ENCODE data around the gene PLEKHG3. TPM values are rescaled to one million over a fixed set of nuclear protein-coding genes. Genes with fewer than 3 reads are reported as not detected.

Gene PLEKHG3
- total RNA-seq, 4 donors from 2014 or later, result 33.3 to 73.9 (median 63.1) TPM

GRCh38 chr14:64746298-64747250, 42.4 kb downstream of the PLEKHG3 start:
- peaks cover 0 to 75% (median 4%) of the 10 kb centered on the region in 3 donors for H3K36me3 ChIP-seq

DNA sequence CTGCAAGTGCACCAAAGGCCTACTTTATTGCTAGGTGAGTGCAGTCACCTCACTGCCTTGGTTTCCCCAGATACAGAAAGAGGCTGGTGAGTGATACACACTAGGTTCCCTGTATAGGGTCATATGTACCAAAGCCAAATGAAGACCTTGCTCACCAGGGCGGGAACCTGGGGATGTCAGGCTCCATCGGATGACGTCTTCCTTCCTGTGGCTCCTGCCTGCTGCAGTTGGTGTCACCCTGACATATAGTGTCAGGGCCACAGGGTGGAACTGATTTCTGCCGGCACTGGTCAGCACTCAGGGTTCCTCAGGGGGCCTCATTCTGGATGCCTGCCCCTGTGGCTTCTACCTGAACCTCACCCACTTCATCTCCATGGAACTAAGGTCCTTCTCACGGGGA, 43.1 kb downstream of the PLEKHG3 start:
- DNase-seq (ENCODE audit: low spot score in 2 of 2), result no peak
- TF ChIP-seq, protein P1, sequence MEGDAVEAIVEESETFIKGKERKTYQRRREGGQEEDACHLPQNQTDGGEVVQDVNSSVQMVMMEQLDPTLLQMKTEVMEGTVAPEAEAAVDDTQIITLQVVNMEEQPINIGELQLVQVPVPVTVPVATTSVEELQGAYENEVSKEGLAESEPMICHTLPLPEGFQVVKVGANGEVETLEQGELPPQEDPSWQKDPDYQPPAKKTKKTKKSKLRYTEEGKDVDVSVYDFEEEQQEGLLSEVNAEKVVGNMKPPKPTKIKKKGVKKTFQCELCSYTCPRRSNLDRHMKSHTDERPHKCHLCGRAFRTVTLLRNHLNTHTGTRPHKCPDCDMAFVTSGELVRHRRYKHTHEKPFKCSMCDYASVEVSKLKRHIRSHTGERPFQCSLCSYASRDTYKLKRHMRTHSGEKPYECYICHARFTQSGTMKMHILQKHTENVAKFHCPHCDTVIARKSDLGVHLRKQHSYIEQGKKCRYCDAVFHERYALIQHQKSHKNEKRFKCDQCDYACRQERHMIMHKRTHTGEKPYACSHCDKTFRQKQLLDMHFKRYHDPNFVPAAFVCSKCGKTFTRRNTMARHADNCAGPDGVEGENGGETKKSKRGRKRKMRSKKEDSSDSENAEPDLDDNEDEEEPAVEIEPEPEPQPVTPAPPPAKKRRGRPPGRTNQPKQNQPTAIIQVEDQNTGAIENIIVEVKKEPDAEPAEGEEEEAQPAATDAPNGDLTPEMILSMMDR (IDR thresholded peaks at IDR 0.05), result no peak
- TF ChIP-seq EP300 (IDR thresholded peaks at IDR 0.05) (no peak), POLR2A (IDR thresholded peaks at IDR 0.05) (no peak)
- WGBS, 2 donors, result 73 to 81% methylated on average over 4 to 5 of the region's 5 CpGs
- H3K27ac ChIP-seq, result peak overlapping the region in 3 of 4 donors; percentile 21 to 85 (median 79)
- H3K4me3 ChIP-seq, result no peak overlapping the region
- H3K4me1 ChIP-seq, result peaks cover 0 to 21% (median 19%) of the 10 kb centered on the region in 4 donors
- no peaks in the 10 kb centered on the region for H3K27me3 ChIP-seq
- H3K36me3 ChIP-seq, result peaks cover 0 to 68% (median 0%) of the 10 kb centered on the region in 3 donors
- H3K9me3 ChIP-seq, result no peaks in the 10 kb centered on the region

More at GRCh38 chr14:64746298-64747250, 42.4 kb downstream of the PLEKHG3 start:
- peak overlapping the region; percentile 21 to 85 (median 66) for H3K27ac ChIP-seq
- 31 to 41% methylated on average over 12 of the region's 12 CpGs for WGBS, 2 donors
- DNase-seq (ENCODE audit: low spot score in 2 of 2), result no peak
- H3K4me1 ChIP-seq, result peaks cover 0 to 21% (median 19%) of the 10 kb centered on the region in 4 donors
- TF ChIP-seq EP300 (IDR thresholded peaks at IDR 0.05) (no peak), POLR2A (IDR thresholded peaks at IDR 0.05) (no peak)
- TF ChIP-seq, protein P1 (IDR thresholded peaks at IDR 0.05), result no peak
- H3K4me3 ChIP-seq, result no peak overlapping the region
- H3K27me3 ChIP-seq, result no peaks in the 10 kb centered on the region
- H3K9me3 ChIP-seq, result no peaks in the 10 kb centered on the region

DNA sequence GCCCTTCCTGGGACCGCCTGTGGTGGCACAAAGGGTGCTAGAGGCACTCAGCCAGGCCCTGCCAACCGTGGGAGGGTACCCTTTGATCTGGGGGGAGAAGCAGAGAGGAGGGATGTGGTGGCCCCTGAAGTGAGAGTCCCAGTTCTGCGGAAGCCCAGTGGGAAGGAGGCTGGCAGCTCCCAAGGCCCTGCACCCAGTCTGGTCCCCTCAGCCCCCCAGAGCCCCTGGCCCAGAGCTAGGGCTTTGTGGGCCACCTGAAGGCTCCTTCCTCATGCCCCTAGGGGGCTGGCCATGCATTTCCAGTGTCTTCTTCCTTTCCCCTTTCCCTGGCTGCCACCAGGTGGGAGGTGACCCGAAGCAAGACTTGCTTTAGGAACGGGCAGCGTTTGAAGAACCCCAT, 44.3 kb downstream of the PLEKHG3 start:
- peaks cover 0 to 56% (median 0%) of the 10 kb centered on the region in 3 donors for H3K36me3 ChIP-seq
- H3K27ac ChIP-seq, result peak overlapping the region in 2 of 4 donors; percentile 43 to 79
- H3K4me3 ChIP-seq, result no peak overlapping the region
- no peak for DNase-seq (ENCODE audit: low spot score in 2 of 2)
- WGBS, 2 donors, result 78 to 79% methylated on average over 6 of the region's 6 CpGs
- H3K4me1 ChIP-seq, result peaks cover 0 to 21% (median 19%) of the 10 kb centered on the region in 4 donors
- no peaks in the 10 kb centered on the region for H3K9me3 ChIP-seq
- H3K27me3 ChIP-seq, result no peaks in the 10 kb centered on the region
- TF ChIP-seq, protein P1 (IDR thresholded peaks at IDR 0.05), result no peak

GRCh38 chr14:64748995-64749714, 44.9 kb downstream of the PLEKHG3 start:
- Histone ChIP-seq H3K36me3 (peaks cover 0 to 49% (median 0%) of the 10 kb centered on the region in 3 donors), H3K27ac (peak overlapping the region in 2 of 4 donors; percentile 43 to 79), H3K4me1 (peaks cover 0 to 21% (median 19%) of the 10 kb centered on the region in 4 donors), H3K4me3 (no peak overlapping the region), H3K9me3 (no peaks in the 10 kb centered on the region), H3K27me3 (no peaks in the 10 kb centered on the region)
- no peak for TF ChIP-seq POLR2A (IDR thresholded peaks at IDR 0.05)
- TF ChIP-seq, protein P1 (IDR thresholded peaks at IDR 0.05), result no peak
- TF ChIP-seq EP300 (IDR thresholded peaks at IDR 0.05), result no peak
- 86 to 89% methylated on average over 49 to 50 of the region's 51 CpGs for WGBS, 2 donors
- no peak for DNase-seq (ENCODE audit: low spot score in 2 of 2)
